K562 (cell line): ENCODE results near the gene IDH3G. TPM values are rescaled to one million over a fixed set of nuclear protein-coding genes. Genes with fewer than 3 reads are reported as not detected.

Source experiments
- ASH1L ChIP-seq: fragments of 450-650 bp; IDR thresholded peaks from 2 replicates; pipeline ENCODE4 v1.6.1; 2018; ENCODE audit warnings: borderline replicate concordance, mild to moderate bottlenecking, low read depth; ENCODE audit not compliant: partially characterized antibody
- CC2D1A ChIP-seq: fragments of 450-650 bp; IDR thresholded peaks from 2 replicates; pipeline ENCODE4 v1.6.1; 2017; ENCODE audit warnings: mild to moderate bottlenecking
- DDX20 ChIP-seq: fragments of 450-650 bp; IDR thresholded peaks from 2 replicates; pipeline ENCODE4 v1.6.1; 2016; ENCODE audit warnings: missing genetic modification characterization, low read depth, mild to moderate bottlenecking, missing compliant biosample characterization, moderate library complexity
- GATAD2A ChIP-seq: fragments of 450-650 bp; IDR thresholded peaks from 2 replicates; pipeline ENCODE4 v1.6.1; 2017
- HDAC2 ChIP-seq: fragments of 450-650 bp; IDR thresholded peaks from 2 replicates; pipeline ENCODE4 v1.6.1; 2016; ENCODE audit warnings: mild to moderate bottlenecking
- HMGN3 ChIP-seq: IDR thresholded peaks from 2 replicates; pipeline ENCODE4 v1.6.1; 2011; ENCODE audit warnings: borderline replicate concordance, low read depth, mild to moderate bottlenecking, mixed read lengths, low read length; ENCODE audit not compliant: insufficient read length; ENCODE audit errors: extremely low read depth
- KDM1A ChIP-seq, 2 experiments: fragments of 450-650 bp; IDR thresholded peaks; 2 replicates each; pipeline ENCODE4 v1.6.1; 2016; ENCODE audit warnings: mild to moderate bottlenecking in 2 of 2
- MCM2 ChIP-seq: fragments of 450-650 bp; IDR thresholded peaks from 2 replicates; pipeline ENCODE4 v1.6.1; 2017; ENCODE audit warnings: low read depth, mild to moderate bottlenecking
- MCM7 ChIP-seq, 2 experiments: fragments of 450-650 bp; IDR thresholded peaks; 2 replicates each; pipeline ENCODE4 v1.6.1; 2016 to 2018
- MXD1 ChIP-seq: fragments of 250-450 bp; sonication (Bioruptor Pico); IDR thresholded peaks from 2 replicates; pipeline ENCODE4 v1.8.0; 2021; ENCODE audit warnings: borderline replicate concordance, mild to moderate bottlenecking, moderate library complexity; ENCODE audit not compliant: poor library complexity, severe bottlenecking
- NCOA4 ChIP-seq: fragments of 450-650 bp; IDR thresholded peaks from 2 replicates; pipeline ENCODE4 v1.6.1; 2018; ENCODE audit warnings: mild to moderate bottlenecking; ENCODE audit not compliant: partially characterized antibody
- NFXL1 ChIP-seq: fragments of 450-650 bp; formaldehyde crosslinking; IDR thresholded peaks from 2 replicates; pipeline ENCODE4 v1.4.0; 2021; ENCODE audit warnings: mild to moderate bottlenecking
- NONO ChIP-seq, 2 experiments: fragments of 200-400 bp in 1 of 2; fragments of 450-650 bp in 1 of 2; formaldehyde crosslinking in 1 of 2; IDR thresholded peaks; 2 replicates each; pipeline ENCODE4 v1.6.1; 2017; ENCODE audit warnings: low read depth in 2 of 2, mild to moderate bottlenecking in 2 of 2, moderate library complexity in 2 of 2, low read length in 1 of 2
- RBM17 ChIP-seq: fragments of 200-400 bp; formaldehyde crosslinking; IDR thresholded peaks from 2 replicates; pipeline ENCODE4 v1.6.1; 2017; ENCODE audit warnings: low read depth, mild to moderate bottlenecking, low read length, borderline replicate concordance
- RBM25 ChIP-seq: fragments of 200-400 bp; formaldehyde crosslinking; IDR thresholded peaks from 2 replicates; pipeline ENCODE4 v1.6.1; 2018; ENCODE audit warnings: low read length, low read depth, moderate library complexity; ENCODE audit not compliant: severe bottlenecking
- RBM34 ChIP-seq: fragments of 200-400 bp; formaldehyde crosslinking; IDR thresholded peaks from 2 replicates; pipeline ENCODE4 v1.6.1; 2018; ENCODE audit warnings: low read length, borderline replicate concordance; ENCODE audit not compliant: insufficient read depth
- TBP ChIP-seq: optimal IDR thresholded peaks from 2 replicates; pipeline ENCODE3; 2011; ENCODE audit warnings: low read depth, low read length, improper control_type of control experiment
- ZC3H8 ChIP-seq: fragments of 450-650 bp; IDR thresholded peaks from 2 replicates; pipeline ENCODE4 v1.6.1; 2017
- ZNF12 ChIP-seq: sonication (generic); formaldehyde crosslinking; IDR thresholded peaks from 2 replicates; pipeline ENCODE4 v1.4.0; 2020; ENCODE audit warnings: mild to moderate bottlenecking, missing genetic modification reagents
- ZNF778 ChIP-seq: fragments of 450-650 bp; formaldehyde crosslinking; IDR thresholded peaks from 2 replicates; pipeline ENCODE4 v1.4.0; 2020; ENCODE audit warnings: mild to moderate bottlenecking, moderate library complexity
- polyA plus RNA-seq, 8 experiments: library from polyadenylated mRNA; depleted of rRNA in 4 of 8; stranded (reverse) in 5 of 8; unstranded in 3 of 8; fragments of >200 nt; fragmentation: Nextera tagmentation in 2 of 8; fragmentation: Illumina TruSeq in 1 of 8; extraction: Ambion mirVana in 2 of 8; extraction: Trizol in 1 of 8; gene quantifications; 2 replicates each; pipeline versions ENCODE4 v1.2.1 to v1.2.3, GENCODE V29; 2011 to 2014; ENCODE audit warnings: inconsistent platforms in 1 of 8, missing spikeins in 1 of 8
- total RNA-seq, 7 experiments: library from RNA; depleted of rRNA in 6 of 7; stranded (reverse); fragments of >200 nt in 6 of 7; fragmentation: Illumina TruSeq in 2 of 7; extraction: Trizol in 2 of 7; gene quantifications; 2 replicates each; pipeline versions ENCODE4 v1.2.1 to v1.2.3, GENCODE V29; 2011 to 2021; ENCODE audit warnings: low replicate concordance in 1 of 7
- TF ChIP-seq, protein P1 (sequence below): IDR thresholded peaks from 2 replicates; pipeline ENCODE4 v1.6.1; 2011; ENCODE audit warnings: borderline replicate concordance, low read depth, mild to moderate bottlenecking, moderate library complexity, low read length; ENCODE audit not compliant: insufficient read depth, poor library complexity, severe bottlenecking
- TF ChIP-seq, protein P2 (sequence below): fragments of 450-650 bp; IDR thresholded peaks from 2 replicates; pipeline ENCODE4 v1.6.1; 2016; ENCODE audit warnings: mild to moderate bottlenecking

IDH3G gene
- total and polyA plus RNA-seq, 9 of the 15 experiments (the other 6 are each of a cell fraction or from before 2014, with no cell fraction given) = 24.3 to 72.5 (median 37.9) TPM

GRCh38 chrX:153765138-153766079 lies 28.8 kb downstream of the IDH3G start (continued):
- TF ChIP-seq RBM25 = no peak
- TF ChIP-seq HDAC2 = no peak
- TF ChIP-seq CC2D1A = peak; percentile 24; the same call in 1 of the 2 replicates
- no peak for TF ChIP-seq ZNF12 (CRISPR knock-in tag)
- TF ChIP-seq RBM17 = no peak
- TF ChIP-seq, protein P1, sequence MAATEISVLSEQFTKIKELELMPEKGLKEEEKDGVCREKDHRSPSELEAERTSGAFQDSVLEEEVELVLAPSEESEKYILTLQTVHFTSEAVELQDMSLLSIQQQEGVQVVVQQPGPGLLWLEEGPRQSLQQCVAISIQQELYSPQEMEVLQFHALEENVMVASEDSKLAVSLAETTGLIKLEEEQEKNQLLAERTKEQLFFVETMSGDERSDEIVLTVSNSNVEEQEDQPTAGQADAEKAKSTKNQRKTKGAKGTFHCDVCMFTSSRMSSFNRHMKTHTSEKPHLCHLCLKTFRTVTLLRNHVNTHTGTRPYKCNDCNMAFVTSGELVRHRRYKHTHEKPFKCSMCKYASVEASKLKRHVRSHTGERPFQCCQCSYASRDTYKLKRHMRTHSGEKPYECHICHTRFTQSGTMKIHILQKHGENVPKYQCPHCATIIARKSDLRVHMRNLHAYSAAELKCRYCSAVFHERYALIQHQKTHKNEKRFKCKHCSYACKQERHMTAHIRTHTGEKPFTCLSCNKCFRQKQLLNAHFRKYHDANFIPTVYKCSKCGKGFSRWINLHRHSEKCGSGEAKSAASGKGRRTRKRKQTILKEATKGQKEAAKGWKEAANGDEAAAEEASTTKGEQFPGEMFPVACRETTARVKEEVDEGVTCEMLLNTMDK = peak; percentile 9
- TF ChIP-seq MCM2 = no peak
- TF ChIP-seq HMGN3 = peak; percentile 95
- TF ChIP-seq KDM1A (IDR thresholded peaks at IDR 0.05) = no peak
- no peak for TF ChIP-seq RBM34
- TF ChIP-seq ZNF778 (CRISPR knock-in tag) = no peak
- 0 out of 4 replicates have a peak, but pooled peaks of 1 of the 2 experiments have one; percentile 49 for TF ChIP-seq NONO (IDR thresholded peaks at IDR 0.05; ENCODE audit: low read depth in 2 of 2, low read length in 1 of 2)
- peak; percentile 64 for TF ChIP-seq TBP
- no peak for TF ChIP-seq NCOA4
- TF ChIP-seq, protein P2, sequence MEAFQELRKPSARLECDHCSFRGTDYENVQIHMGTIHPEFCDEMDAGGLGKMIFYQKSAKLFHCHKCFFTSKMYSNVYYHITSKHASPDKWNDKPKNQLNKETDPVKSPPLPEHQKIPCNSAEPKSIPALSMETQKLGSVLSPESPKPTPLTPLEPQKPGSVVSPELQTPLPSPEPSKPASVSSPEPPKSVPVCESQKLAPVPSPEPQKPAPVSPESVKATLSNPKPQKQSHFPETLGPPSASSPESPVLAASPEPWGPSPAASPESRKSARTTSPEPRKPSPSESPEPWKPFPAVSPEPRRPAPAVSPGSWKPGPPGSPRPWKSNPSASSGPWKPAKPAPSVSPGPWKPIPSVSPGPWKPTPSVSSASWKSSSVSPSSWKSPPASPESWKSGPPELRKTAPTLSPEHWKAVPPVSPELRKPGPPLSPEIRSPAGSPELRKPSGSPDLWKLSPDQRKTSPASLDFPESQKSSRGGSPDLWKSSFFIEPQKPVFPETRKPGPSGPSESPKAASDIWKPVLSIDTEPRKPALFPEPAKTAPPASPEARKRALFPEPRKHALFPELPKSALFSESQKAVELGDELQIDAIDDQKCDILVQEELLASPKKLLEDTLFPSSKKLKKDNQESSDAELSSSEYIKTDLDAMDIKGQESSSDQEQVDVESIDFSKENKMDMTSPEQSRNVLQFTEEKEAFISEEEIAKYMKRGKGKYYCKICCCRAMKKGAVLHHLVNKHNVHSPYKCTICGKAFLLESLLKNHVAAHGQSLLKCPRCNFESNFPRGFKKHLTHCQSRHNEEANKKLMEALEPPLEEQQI = no peak
- TF ChIP-seq DDX20 (tag) = no peak
- no peak for TF ChIP-seq GATAD2A
- no peak for TF ChIP-seq MCM7 (IDR thresholded peaks at IDR 0.05)
- TF ChIP-seq ASH1L = no peak
- no peak for TF ChIP-seq ZC3H8
- no peak for TF ChIP-seq MXD1
- no peak for TF ChIP-seq NFXL1
